ENCODE results near the gene SLAIN1. TPM values are rescaled to one million over a fixed set of nuclear protein-coding genes. Genes with fewer than 3 reads are reported as not detected.

Gene SLAIN1
- total and polyA plus RNA-seq, 2 of the 8 experiments (the other 6 are each of a cell fraction or from before 2014, with no cell fraction given): 35.0 to 37.7 TPM

DNA sequence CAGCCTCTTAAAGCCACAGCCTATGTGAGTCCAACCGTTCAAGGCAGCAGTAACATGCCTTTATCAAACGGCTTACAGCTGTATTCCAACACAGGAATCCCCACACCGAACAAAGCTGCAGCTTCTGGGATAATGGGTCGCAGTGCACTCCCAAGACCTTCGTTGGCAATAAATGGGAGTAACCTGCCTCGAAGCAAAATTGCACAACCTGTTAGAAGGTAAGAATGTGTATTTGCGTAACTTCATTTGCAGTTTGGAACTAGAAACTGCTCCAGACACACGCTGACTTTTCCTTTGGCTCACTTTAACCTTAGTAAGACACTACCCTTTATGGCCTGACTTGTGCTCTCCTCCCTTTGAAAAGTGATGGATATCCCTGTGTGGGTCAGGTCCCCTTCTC lies 63.4 kb downstream of the SLAIN1 start:
- peaks cover 4 to 39% (median 17%) of the 10 kb centered on the region in 4 experiments; a peak in 6 of 8 replicates for H3K36me3 ChIP-seq (ENCODE audit: control insufficient read depth in 2 of 4, insufficient read depth in 4 of 4, low read length in 3 of 4)
- H2BK20ac ChIP-seq (ENCODE audit: low read length): no peak overlapping the region
- POLR2A ChIA-PET (ENCODE audit: partially characterized antibody): no interaction called here
- H3K23me2 ChIP-seq (ENCODE audit: low read depth, low read length): no peaks in the 10 kb centered on the region
- no peak overlapping the region for H4K8ac ChIP-seq (ENCODE audit: extremely low read depth, insufficient read depth, low read length)
- no peak overlapping the region for H3K14ac ChIP-seq (ENCODE audit: insufficient read length)
- H3K18ac ChIP-seq (ENCODE audit: extremely low read depth, low read length): no peak overlapping the region
- no peak overlapping the region for H2BK15ac ChIP-seq (ENCODE audit: low read length)
- H3K4ac ChIP-seq (replicated peaks; ENCODE audit: insufficient read length, low read depth, low read length): no peak overlapping the region
- no peak overlapping the region for H3K56ac ChIP-seq (replicated peaks; ENCODE audit: insufficient read length, low read depth, low read length)
- no peaks in the 10 kb centered on the region for H3K79me1 ChIP-seq (ENCODE audit: low read depth, low read length)
- no peak overlapping the region for H4K5ac ChIP-seq (ENCODE audit: insufficient read length, low read depth, low read length)
- H2AK5ac ChIP-seq (ENCODE audit: low read depth, low read length): no peak overlapping the region
- no peak overlapping the region for H2BK5ac ChIP-seq (ENCODE audit: low read depth, low read length)
- no peak for DNase-seq (ENCODE audit: low read depth in 1 of 2, low spot score in 2 of 2)
- no peak overlapping the region for H2BK120ac ChIP-seq (replicated peaks; ENCODE audit: low read depth, low read length)
- H4K20me1 ChIP-seq (replicated peaks in 1 of 2; ENCODE audit: control insufficient read depth in 1 of 2, insufficient read depth in 2 of 2, low read length in 2 of 2): peaks cover 0 to 4% of the 10 kb centered on the region in 2 experiments
- no peaks in the 10 kb centered on the region for H3K9me3 ChIP-seq (ENCODE audit: insufficient read depth in 2 of 2, low read depth in 1 of 2, low read length in 1 of 2)
- no peak overlapping the region; a peak in 1 of 7 replicates for H3K9ac ChIP-seq (replicated peaks in 1 of 4; ENCODE audit: extremely low read depth in 1 of 4, low read depth in 3 of 4, low read length in 3 of 4)
- no peaks in the 10 kb centered on the region for H3K27me3 ChIP-seq (replicated peaks in 1 of 4; ENCODE audit: control insufficient read depth in 3 of 4, extremely low read depth in 1 of 4, insufficient read depth in 3 of 4, low read length in 3 of 4)
- no peak overlapping the region for H2BK12ac ChIP-seq (ENCODE audit: low read depth, low read length)
- H3K23ac ChIP-seq (ENCODE audit: insufficient read length): no peak overlapping the region
- 96% methylated on average over 8 of the region's 8 CpGs; no CpG with 5 or more reads in 1 of the 2 experiments for WGBS, 2 experiments (ENCODE audit: extremely low coverage in 1 of 2, insufficient coverage in 1 of 2, insufficient read length in 1 of 2, insufficient replicate concordance in 2 of 2, low coverage in 1 of 2, low lambda C conversion rate in 2 of 2, missing lambda C conversion rate in 1 of 2)
- H3K79me2 ChIP-seq (ENCODE audit: control insufficient read depth in 1 of 2, insufficient read depth in 2 of 2, low read length in 2 of 2): peaks cover 0 to 9% of the 10 kb centered on the region in 2 experiments; a peak in 1 of 4 replicates
- H2AFZ ChIP-seq (ENCODE audit: low read length): no peak overlapping the region
- CTCF ChIA-PET (ENCODE audit: partially characterized antibody): interaction anchor here (0.7 to 1.0 kb wide), 5 partner anchors 8 to 862 kb away, joined by 3 to 5 read pairs (median 4); no protein-coding TSS in a partner anchor
- no peak overlapping the region for H3K27ac ChIP-seq (ENCODE audit: low read depth, low read length)
- no peak overlapping the region for H3K4me3 ChIP-seq (ENCODE audit: extremely low read depth in 1 of 4, insufficient read depth in 2 of 4, low read depth in 3 of 4, low read length in 4 of 4)
- no peaks in the 10 kb centered on the region for H3K4me1 ChIP-seq (replicated peaks in 1 of 4; ENCODE audit: control insufficient read depth in 3 of 4, insufficient read depth in 4 of 4, low read length in 3 of 4)
- H3K4me2 ChIP-seq (ENCODE audit: insufficient read depth in 1 of 2, low read depth in 2 of 2, low read length in 2 of 2): no peak overlapping the region
- H4K91ac ChIP-seq (replicated peaks; ENCODE audit: insufficient read length, low read length): no peak overlapping the region
- FAIRE-seq: no peak
- TF ChIP-seq SRF (IDR thresholded peaks at IDR 0.05; ENCODE audit: low read depth, low read length): no peak
- no peak for TF ChIP-seq NANOG (IDR thresholded peaks at IDR 0.05; ENCODE audit: insufficient read depth, low read depth, low read length, poor library complexity, severe bottlenecking)
- TF ChIP-seq RNF2 (IDR thresholded peaks at IDR 0.05; ENCODE audit: borderline replicate concordance, low read depth, low read length, missing control alignments, poor library complexity, severe bottlenecking): no peak
- TF ChIP-seq BRCA1 (IDR thresholded peaks at IDR 0.05; ENCODE audit: low read depth, low read length): no peak
- no peak for TF ChIP-seq JUN (IDR thresholded peaks at IDR 0.05; ENCODE audit: low read depth, low read length)
- TF ChIP-seq CEBPB (IDR thresholded peaks at IDR 0.05; ENCODE audit: low read depth, low read length): no peak
- TF ChIP-seq, protein P1, sequence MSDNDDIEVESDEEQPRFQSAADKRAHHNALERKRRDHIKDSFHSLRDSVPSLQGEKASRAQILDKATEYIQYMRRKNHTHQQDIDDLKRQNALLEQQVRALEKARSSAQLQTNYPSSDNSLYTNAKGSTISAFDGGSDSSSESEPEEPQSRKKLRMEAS (IDR thresholded peaks at IDR 0.05): no peak
- no peak for TF ChIP-seq SIN3A (conservative IDR thresholded peaks at IDR 0.05 in 1 of 2, IDR thresholded peaks at IDR 0.05 in 1 of 2; ENCODE audit: low read depth in 1 of 2, low read length in 2 of 2)
- no peak for TF ChIP-seq CTBP2 (IDR thresholded peaks at IDR 0.05; ENCODE audit: borderline replicate concordance, insufficient read depth, insufficient read length, low read length)
- TF ChIP-seq TAF7 (optimal IDR thresholded peaks at IDR 0.05; ENCODE audit: borderline replicate concordance, low read depth, low read length): no peak
- no peak for TF ChIP-seq SIX5 (IDR thresholded peaks at IDR 0.05; ENCODE audit: low read depth, low read length)
- no peak for TF ChIP-seq PHF8 (conservative IDR thresholded peaks at IDR 0.05; ENCODE audit: low read depth, low read length)

Measured in H1 (cell line).